ENCODE data around the gene GPATCH2L.

GPATCH2L gene

DNA sequence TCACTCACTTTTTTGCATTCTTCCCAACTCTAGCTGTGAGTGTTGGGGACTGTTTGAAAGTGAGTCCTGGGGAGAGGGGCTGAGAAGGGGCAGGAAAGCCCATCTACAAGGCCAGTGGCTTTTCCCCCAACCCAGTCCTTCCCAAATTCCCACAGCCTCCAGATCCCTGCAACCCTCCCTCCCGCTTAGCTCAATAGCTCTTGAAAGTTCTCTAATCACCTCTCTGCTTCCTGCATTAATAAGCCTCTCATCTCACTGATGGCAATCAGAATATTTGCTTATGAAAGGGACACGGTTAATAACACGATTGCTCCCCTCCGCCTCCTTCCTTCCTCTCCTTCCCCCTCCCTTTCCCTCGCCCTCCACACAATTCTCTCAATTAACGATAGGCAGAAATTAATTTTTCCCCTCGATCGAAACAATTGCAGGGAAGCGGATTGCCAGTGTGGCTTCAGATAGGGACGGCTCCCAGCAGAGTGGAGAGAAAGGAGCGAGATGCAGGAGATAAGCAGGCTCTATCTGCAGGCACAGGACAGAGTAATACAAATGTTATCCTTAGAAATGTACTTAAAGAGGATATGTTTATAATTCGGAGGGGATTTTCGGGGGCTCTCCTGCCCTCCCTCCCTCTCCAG, 15.1 kb upstream of the GPATCH2L start:
- H3K4me3 ChIP-seq (ENCODE audit: control insufficient read depth in 1 of 7, extremely low read depth in 1 of 7, insufficient read depth in 4 of 7, low read depth in 2 of 7, low read length in 6 of 7) = no peak overlapping the region
- ChIA-PET POLR2A (no interaction called here), CTCF (no interaction called here)
- no peaks in the 10 kb centered on the region for H3K36me3 ChIP-seq (ENCODE audit: control insufficient read depth in 4 of 4, insufficient read depth in 4 of 4, low read length in 3 of 4)
- H3K27ac ChIP-seq (ENCODE audit: insufficient read depth in 1 of 2, low read depth in 1 of 2, low read length in 2 of 2, poor library complexity in 1 of 2, severe bottlenecking in 2 of 2) = no peak overlapping the region
- DNase-seq = no peak
- peaks cover 0 to 10% (median 8%) of the 10 kb centered on the region in 4 experiments for H3K4me1 ChIP-seq (ENCODE audit: control extremely low read depth in 1 of 4, control insufficient read depth in 4 of 4, insufficient read depth in 4 of 4, low read length in 3 of 4)
- peaks cover 24 to 90% (median 37%) of the 10 kb centered on the region in 5 experiments for H3K27me3 ChIP-seq (replicated peaks in 2 of 5; ENCODE audit: control insufficient read depth in 4 of 5, insufficient read depth in 5 of 5, low read length in 4 of 5)
- WGBS (ENCODE audit: insufficient coverage) = 19% methylated on average over 11 of the region's 13 CpGs
- H3K9me3 ChIP-seq (ENCODE audit: control extremely low read depth in 1 of 5, control insufficient read depth in 4 of 5, insufficient read depth in 2 of 5, low read depth in 1 of 5, low read length in 4 of 5) = peaks cover 0 to 2% (median 0%) of the 10 kb centered on the region in 5 experiments

- H3K36me3 ChIP-seq (ENCODE audit: control insufficient read depth in 4 of 4, insufficient read depth in 4 of 4, low read length in 3 of 4) = no peaks in the 10 kb centered on the region
- H3K27ac ChIP-seq (ENCODE audit: insufficient read depth in 1 of 2, low read depth in 1 of 2, low read length in 2 of 2, poor library complexity in 1 of 2, severe bottlenecking in 2 of 2) = no peak overlapping the region
- CTCF ChIA-PET = no interaction called here
- H3K4me1 ChIP-seq (ENCODE audit: control extremely low read depth in 1 of 4, control insufficient read depth in 4 of 4, insufficient read depth in 4 of 4, low read length in 3 of 4) = peaks cover 0 to 10% (median 8%) of the 10 kb centered on the region in 4 experiments
- 1% methylated on average over 12 of the region's 24 CpGs for WGBS (ENCODE audit: insufficient coverage)
- peaks cover 0 to 14% (median 4%) of the 10 kb centered on the region in 5 experiments for H3K9me3 ChIP-seq (ENCODE audit: control extremely low read depth in 1 of 5, control insufficient read depth in 4 of 5, insufficient read depth in 2 of 5, low read depth in 1 of 5, low read length in 4 of 5)
- POLR2A ChIA-PET = interaction anchor here (1.6 kb wide), 1 partner anchor 14 kb away, joined by 5 read pairs; the partner anchor contains the start of gene GPATCH2L
- peaks cover 20 to 74% (median 33%) of the 10 kb centered on the region in 5 experiments for H3K27me3 ChIP-seq (replicated peaks in 2 of 5; ENCODE audit: control insufficient read depth in 4 of 5, insufficient read depth in 5 of 5, low read length in 4 of 5)
- DNase-seq = no peak
- peak overlapping the region in 4 of 7 experiments; percentile 25 to 66 (median 58) for H3K4me3 ChIP-seq (ENCODE audit: control insufficient read depth in 1 of 7, extremely low read depth in 1 of 7, insufficient read depth in 4 of 7, low read depth in 2 of 7, low read length in 6 of 7)
Measured at GRCh38 chr14:76138119-76138757, 13.5 kb upstream of the GPATCH2L start.

- Histone ChIP-seq H3K27ac (ENCODE audit: insufficient read depth in 1 of 2, low read depth in 1 of 2, low read length in 2 of 2, poor library complexity in 1 of 2, severe bottlenecking in 2 of 2) (no peak overlapping the region), H3K36me3 (ENCODE audit: control insufficient read depth in 4 of 4, insufficient read depth in 4 of 4, low read length in 3 of 4) (no peaks in the 10 kb centered on the region), H3K27me3 (replicated peaks in 2 of 5; ENCODE audit: control insufficient read depth in 4 of 5, insufficient read depth in 5 of 5, low read length in 4 of 5) (peaks cover 20 to 69% (median 33%) of the 10 kb centered on the region in 5 experiments), H3K9me3 (ENCODE audit: control extremely low read depth in 1 of 5, control insufficient read depth in 4 of 5, insufficient read depth in 2 of 5, low read depth in 1 of 5, low read length in 4 of 5) (peaks cover 0 to 19% (median 5%) of the 10 kb centered on the region in 5 experiments), H3K4me3 (ENCODE audit: control insufficient read depth in 1 of 7, extremely low read depth in 1 of 7, insufficient read depth in 4 of 7, low read depth in 2 of 7, low read length in 6 of 7) (peak overlapping the region in 5 of 7 experiments; percentile 25 to 66 (median 53)), H3K4me1 (ENCODE audit: control extremely low read depth in 1 of 4, control insufficient read depth in 4 of 4, insufficient read depth in 4 of 4, low read length in 3 of 4) (peaks cover 0 to 10% (median 8%) of the 10 kb centered on the region in 4 experiments)
- POLR2A ChIA-PET = interaction anchor here (1.6 kb wide), 1 partner anchor 13 kb away, joined by 5 read pairs; the partner anchor contains the start of gene GPATCH2L
- CTCF ChIA-PET = no interaction called here
- 11% methylated on average over 46 of the region's 50 CpGs for WGBS (ENCODE audit: insufficient coverage)
- DNase-seq = peak in 2 of 3 donors; percentile 31 to 44
Measured at GRCh38 chr14:76138758-76139723, 12.7 kb upstream of the GPATCH2L start.

GRCh38 chr14:76143642-76144041, 8.1 kb upstream of the GPATCH2L start:
- no peak for DNase-seq
- Histone ChIP-seq H3K4me1 (ENCODE audit: control extremely low read depth in 1 of 4, control insufficient read depth in 4 of 4, insufficient read depth in 4 of 4, low read length in 3 of 4) (peaks cover 0 to 6% (median 5%) of the 10 kb centered on the region in 4 experiments), H3K4me3 (ENCODE audit: control insufficient read depth in 1 of 7, extremely low read depth in 1 of 7, insufficient read depth in 4 of 7, low read depth in 2 of 7, low read length in 6 of 7) (no peak overlapping the region), H3K36me3 (ENCODE audit: control insufficient read depth in 4 of 4, insufficient read depth in 4 of 4, low read length in 3 of 4) (no peaks in the 10 kb centered on the region), H3K27me3 (replicated peaks in 2 of 5; ENCODE audit: control insufficient read depth in 4 of 5, insufficient read depth in 5 of 5, low read length in 4 of 5) (peaks cover 14 to 48% (median 17%) of the 10 kb centered on the region in 5 experiments), H3K9me3 (ENCODE audit: control extremely low read depth in 1 of 5, control insufficient read depth in 4 of 5, insufficient read depth in 2 of 5, low read depth in 1 of 5, low read length in 4 of 5) (peaks cover 0 to 23% (median 5%) of the 10 kb centered on the region in 5 experiments), H3K27ac (ENCODE audit: insufficient read depth in 1 of 2, low read depth in 1 of 2, low read length in 2 of 2, poor library complexity in 1 of 2, severe bottlenecking in 2 of 2) (no peak overlapping the region)
- 80% methylated on average over 1 of the region's 2 CpGs for WGBS (ENCODE audit: insufficient coverage)
- CTCF ChIA-PET = no interaction called here
- POLR2A ChIA-PET = no interaction called here

DNA sequence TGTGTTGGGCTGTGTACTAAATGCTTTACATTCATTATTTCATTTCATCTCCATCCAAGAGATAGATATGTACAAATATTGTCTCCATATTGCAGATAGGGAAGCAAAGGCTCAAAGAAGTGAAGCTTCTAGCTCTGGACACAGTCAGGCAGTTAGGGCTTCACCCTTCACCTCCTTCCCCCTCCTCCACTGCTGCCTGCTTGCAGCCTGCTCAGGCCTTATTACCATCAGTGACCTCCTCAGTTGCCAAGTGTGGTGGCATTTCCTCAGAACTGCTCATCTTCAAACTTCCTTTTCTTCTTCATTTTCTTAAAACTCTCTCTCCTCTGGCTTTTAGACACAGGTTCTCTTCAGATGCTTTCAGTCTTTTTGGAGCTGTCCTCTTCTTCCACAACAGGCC, 4.7 kb upstream of the GPATCH2L start:
- POLR2A ChIA-PET = no interaction called here

DNA sequence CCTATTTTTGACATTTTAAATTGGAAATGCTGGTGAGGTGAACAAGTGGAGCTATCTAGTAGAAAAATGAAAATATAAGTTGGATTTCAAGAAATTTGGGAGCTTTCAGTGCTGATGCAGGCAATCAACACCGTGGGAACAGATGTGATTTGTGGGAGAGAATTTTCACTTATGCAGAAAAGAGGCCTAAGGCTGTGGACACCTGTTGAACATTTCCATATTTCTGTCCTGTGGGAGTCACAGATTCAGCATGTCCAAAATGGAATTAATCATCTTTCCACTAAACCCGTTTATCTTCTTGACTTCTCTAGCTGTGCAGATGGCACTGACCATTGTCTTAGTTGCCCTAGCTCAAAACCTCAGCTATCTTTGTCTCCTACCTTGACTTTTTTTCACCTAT, 2.5 kb upstream of the GPATCH2L start:
- Histone ChIP-seq H3K4me1 (ENCODE audit: control extremely low read depth in 1 of 4, control insufficient read depth in 4 of 4, insufficient read depth in 4 of 4, low read length in 3 of 4) (peaks cover 16 to 24% (median 20%) of the 10 kb centered on the region in 4 experiments), H3K36me3 (ENCODE audit: control insufficient read depth in 4 of 4, insufficient read depth in 4 of 4, low read length in 3 of 4) (peaks cover 0 to 2% (median under 1%) of the 10 kb centered on the region in 4 experiments), H3K27me3 (replicated peaks in 2 of 5; ENCODE audit: control insufficient read depth in 4 of 5, insufficient read depth in 5 of 5, low read length in 4 of 5) (peaks cover 0 to 33% (median 3%) of the 10 kb centered on the region in 5 experiments), H3K9me3 (ENCODE audit: control extremely low read depth in 1 of 5, control insufficient read depth in 4 of 5, insufficient read depth in 2 of 5, low read depth in 1 of 5, low read length in 4 of 5) (peaks cover 0 to 5% (median 1%) of the 10 kb centered on the region in 5 experiments), H3K4me3 (ENCODE audit: control insufficient read depth in 1 of 7, extremely low read depth in 1 of 7, insufficient read depth in 4 of 7, low read depth in 2 of 7, low read length in 6 of 7) (no peak overlapping the region), H3K27ac (ENCODE audit: insufficient read depth in 1 of 2, low read depth in 1 of 2, low read length in 2 of 2, poor library complexity in 1 of 2, severe bottlenecking in 2 of 2) (no peak overlapping the region)
- 100% methylated on average over 1 of the region's 2 CpGs for WGBS (ENCODE audit: insufficient coverage)
- no peak for DNase-seq
- CTCF ChIA-PET = interaction anchor here (1.5 kb wide), 1 partner anchor 30 kb away, joined by 3 read pairs; no protein-coding TSS in a partner anchor
- POLR2A ChIA-PET = no interaction called here

More for the DNA sequence above, 4.7 kb upstream of the GPATCH2L start:
- Histone ChIP-seq H3K4me3 (ENCODE audit: control insufficient read depth in 1 of 7, extremely low read depth in 1 of 7, insufficient read depth in 4 of 7, low read depth in 2 of 7, low read length in 6 of 7) (no peak overlapping the region), H3K27ac (ENCODE audit: insufficient read depth in 1 of 2, low read depth in 1 of 2, low read length in 2 of 2, poor library complexity in 1 of 2, severe bottlenecking in 2 of 2) (no peak overlapping the region), H3K27me3 (replicated peaks in 2 of 5; ENCODE audit: control insufficient read depth in 4 of 5, insufficient read depth in 5 of 5, low read length in 4 of 5) (peaks cover 0 to 33% (median 3%) of the 10 kb centered on the region in 5 experiments), H3K4me1 (ENCODE audit: control extremely low read depth in 1 of 4, control insufficient read depth in 4 of 4, insufficient read depth in 4 of 4, low read length in 3 of 4) (peaks cover 0 to 6% (median 5%) of the 10 kb centered on the region in 4 experiments), H3K9me3 (ENCODE audit: control extremely low read depth in 1 of 5, control insufficient read depth in 4 of 5, insufficient read depth in 2 of 5, low read depth in 1 of 5, low read length in 4 of 5) (peaks cover 0 to 19% (median 5%) of the 10 kb centered on the region in 5 experiments), H3K36me3 (ENCODE audit: control insufficient read depth in 4 of 4, insufficient read depth in 4 of 4, low read length in 3 of 4) (no peaks in the 10 kb centered on the region)
- no peak for DNase-seq
- CTCF ChIA-PET = interaction anchor here (1.0 kb wide), 1 partner anchor 240 kb away, joined by 3 read pairs; no protein-coding TSS in a partner anchor

Measured in common myeloid progenitor, CD34-positive (primary cell).